LNCAP (cell line): ENCODE measurements around the gene LRRC9.

Experiments
- CTCF ChIP-seq: fragments of 450-650 bp; IDR thresholded peaks from 2 replicates; pipeline ENCODE4 v1.5.1; 2017; ENCODE audit warnings: mild to moderate bottlenecking

Gene LRRC9

GRCh38 chr14:60087668-60088067, 167.7 kb downstream of the LRRC9 start:
- no peak for TF ChIP-seq CTCF

GRCh38 chr14:60089221-60089620, 169.3 kb downstream of the LRRC9 start:
- no peak for TF ChIP-seq CTCF

- no peak for TF ChIP-seq CTCF
Measured at GRCh38 chr14:60090864-60091519, 171.0 kb downstream of the LRRC9 start.

GRCh38 chr14:60091550-60092525, 171.9 kb downstream of the LRRC9 start, which contains the start of gene PCNX4:
Gene PCNX4, plus strand, starts transcription at chr14:60091923. Its CDS starts 15,716 bp downstream, at chr14:60107639.
- no peak for TF ChIP-seq CTCF

GRCh38 chr14:60092526-60092920, 172.6 kb downstream of the LRRC9 start:
- TF ChIP-seq CTCF, result no peak

GRCh38 chr14:60093080-60093479, 173.1 kb downstream of the LRRC9 start:
- TF ChIP-seq CTCF, result no peak

- no peak for TF ChIP-seq CTCF
Measured at GRCh38 chr14:60093606-60094005, 173.7 kb downstream of the LRRC9 start.
